NCI-H446 treated with DMSO at 0.1 percent for 48 hours (cell line): ENCODE data around the gene GPR137B.

Experiments
- DNase-seq: peaks from one replicate; lab custom pipeline; 2025; lab: John Stamatoyannopoulos, UW

The GPR137B gene

GRCh38 chr1:236114076-236114747 lies 28.1 kb upstream of the GPR137B start:
- no peak for DNase-seq

GRCh38 chr1:236117710-236118109 lies 24.6 kb upstream of the GPR137B start:
- no peak for DNase-seq

GRCh38 chr1:236119943-236120484 lies 22.3 kb upstream of the GPR137B start:
- DNase-seq: no peak

- no peak for DNase-seq
These were observed 21.6 kb upstream of the GPR137B start for GRCh38 chr1:236120721-236121153.

- no peak for DNase-seq
These were observed 20.2 kb upstream of the GPR137B start for GRCh38 chr1:236122176-236122575.

- DNase-seq: no peak
These were observed 18.8 kb upstream of the GPR137B start for GRCh38 chr1:236123563-236123962.

GRCh38 chr1:236124965-236125364 lies 17.4 kb upstream of the GPR137B start:
- no peak for DNase-seq

- no peak for DNase-seq
These were observed 15.3 kb upstream of the GPR137B start for GRCh38 chr1:236127045-236127444.

- no peak for DNase-seq
These were observed 13.6 kb upstream of the GPR137B start for GRCh38 chr1:236128646-236129178.

GRCh38 chr1:236129306-236129705 lies 13.0 kb upstream of the GPR137B start:
- no peak for DNase-seq

GRCh38 chr1:236130372-236130771 lies 12.0 kb upstream of the GPR137B start:
- no peak for DNase-seq

GRCh38 chr1:236131916-236132315 lies 10.4 kb upstream of the GPR137B start:
- no peak for DNase-seq

- DNase-seq: no peak
These were observed 9.8 kb upstream of the GPR137B start for GRCh38 chr1:236132420-236133046.

- no peak for DNase-seq
These were observed 9.0 kb upstream of the GPR137B start for GRCh38 chr1:236133339-236133738.

- DNase-seq: no peak
These were observed 8.5 kb upstream of the GPR137B start for GRCh38 chr1:236133802-236134201.

GRCh38 chr1:236137285-236137852 lies 5.0 kb upstream of the GPR137B start:
- no peak for DNase-seq

GRCh38 chr1:236139495-236139894 lies 2.8 kb upstream of the GPR137B start:
- no peak for DNase-seq

- no peak for DNase-seq
These were observed 1.5 kb upstream of the GPR137B start for GRCh38 chr1:236140705-236141446.

- no peak for DNase-seq
These were observed 689 bp upstream of the GPR137B start for GRCh38 chr1:236141447-236142252.

- DNase-seq: no peak
These were observed 987 bp downstream of the GPR137B start for GRCh38 chr1:236143104-236143948.
